ENCODE results near the gene STOX1.

Gene STOX1

DNA sequence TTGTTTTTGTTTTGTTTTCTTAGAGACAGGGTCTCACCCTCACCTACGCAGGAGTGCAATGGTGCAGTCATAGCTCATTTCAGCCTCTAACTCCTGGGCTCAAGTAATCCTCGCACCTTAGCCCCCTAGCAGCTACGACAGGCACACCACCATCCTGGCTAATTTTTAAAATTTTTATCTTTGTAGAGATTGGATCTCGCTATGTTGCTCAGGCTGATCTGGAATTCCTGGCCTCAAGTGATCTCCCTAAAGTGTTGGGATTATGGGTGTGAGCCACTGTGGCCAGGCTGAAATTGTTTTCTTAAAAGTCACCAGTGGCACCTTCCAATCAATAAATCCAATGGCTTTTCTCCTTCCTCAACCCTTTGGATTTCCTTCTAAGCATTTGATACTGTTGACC, 52.9 kb downstream of the STOX1 start:
- H3K4me3 ChIP-seq (replicated peaks in 1 of 2; ENCODE audit: low read depth in 2 of 2, low read length in 2 of 2), result no peak overlapping the region

DNA sequence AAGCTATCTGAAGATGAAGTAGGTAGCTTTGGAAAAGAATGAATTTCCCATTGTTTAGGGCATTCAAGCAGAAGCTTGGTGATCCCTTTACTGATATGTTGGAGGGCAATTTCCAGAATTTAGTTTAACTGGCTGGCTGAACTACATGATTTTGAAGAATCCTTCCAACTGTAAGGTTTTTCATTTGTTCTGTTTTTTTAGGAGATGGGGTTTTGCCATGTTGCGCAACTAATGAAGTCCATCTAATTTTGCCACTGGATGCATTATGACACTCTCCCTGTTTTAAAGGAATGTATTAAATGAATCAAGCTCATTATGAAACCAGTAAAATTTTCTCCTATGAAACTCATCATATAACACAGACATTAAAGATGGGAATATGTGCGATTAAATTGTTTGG, 67.7 kb downstream of the STOX1 start:
- TF ChIP-seq, protein P1, sequence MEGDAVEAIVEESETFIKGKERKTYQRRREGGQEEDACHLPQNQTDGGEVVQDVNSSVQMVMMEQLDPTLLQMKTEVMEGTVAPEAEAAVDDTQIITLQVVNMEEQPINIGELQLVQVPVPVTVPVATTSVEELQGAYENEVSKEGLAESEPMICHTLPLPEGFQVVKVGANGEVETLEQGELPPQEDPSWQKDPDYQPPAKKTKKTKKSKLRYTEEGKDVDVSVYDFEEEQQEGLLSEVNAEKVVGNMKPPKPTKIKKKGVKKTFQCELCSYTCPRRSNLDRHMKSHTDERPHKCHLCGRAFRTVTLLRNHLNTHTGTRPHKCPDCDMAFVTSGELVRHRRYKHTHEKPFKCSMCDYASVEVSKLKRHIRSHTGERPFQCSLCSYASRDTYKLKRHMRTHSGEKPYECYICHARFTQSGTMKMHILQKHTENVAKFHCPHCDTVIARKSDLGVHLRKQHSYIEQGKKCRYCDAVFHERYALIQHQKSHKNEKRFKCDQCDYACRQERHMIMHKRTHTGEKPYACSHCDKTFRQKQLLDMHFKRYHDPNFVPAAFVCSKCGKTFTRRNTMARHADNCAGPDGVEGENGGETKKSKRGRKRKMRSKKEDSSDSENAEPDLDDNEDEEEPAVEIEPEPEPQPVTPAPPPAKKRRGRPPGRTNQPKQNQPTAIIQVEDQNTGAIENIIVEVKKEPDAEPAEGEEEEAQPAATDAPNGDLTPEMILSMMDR (IDR thresholded peaks at IDR 0.05; ENCODE audit: low read depth, low read length), result no peak
- DNase-seq (ENCODE audit: low read depth in 2 of 2), result peak in 1 of 2 donors; percentile 8
- no peak overlapping the region for H3K4me3 ChIP-seq (replicated peaks in 1 of 2; ENCODE audit: low read depth in 2 of 2, low read length in 2 of 2)

More for the DNA sequence above, 52.9 kb downstream of the STOX1 start:
- TF ChIP-seq, protein P1 (IDR thresholded peaks at IDR 0.05; ENCODE audit: low read depth, low read length), result no peak
- no peak for DNase-seq (ENCODE audit: low read depth in 2 of 2)

DNA sequence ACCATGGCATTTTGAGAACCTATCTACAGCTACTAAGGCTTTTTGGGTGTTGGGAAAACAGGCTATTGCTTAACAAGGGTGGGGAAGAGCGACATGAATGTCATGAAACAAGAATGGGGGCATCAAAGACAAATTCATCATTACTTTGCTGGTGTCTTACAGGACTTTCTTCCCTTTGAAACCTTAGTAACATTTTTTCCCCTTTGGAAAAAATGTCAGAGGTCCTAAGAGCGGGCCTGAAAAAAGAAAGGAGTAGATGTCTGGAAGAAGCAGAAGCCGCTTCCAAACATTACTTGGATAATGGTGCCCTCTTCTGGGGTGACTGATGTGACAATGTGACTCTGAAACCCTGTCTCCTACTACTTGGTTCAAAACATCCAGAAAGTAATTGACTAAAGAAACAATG, 70.0 kb downstream of the STOX1 start:
- DNase-seq (ENCODE audit: low read depth in 2 of 2), result peak; percentile 86
- H3K4me3 ChIP-seq (replicated peaks in 1 of 2; ENCODE audit: low read depth in 2 of 2, low read length in 2 of 2), result no peak overlapping the region
- TF ChIP-seq, protein P1 (IDR thresholded peaks at IDR 0.05; ENCODE audit: low read depth, low read length), result peak; percentile 49

DNA sequence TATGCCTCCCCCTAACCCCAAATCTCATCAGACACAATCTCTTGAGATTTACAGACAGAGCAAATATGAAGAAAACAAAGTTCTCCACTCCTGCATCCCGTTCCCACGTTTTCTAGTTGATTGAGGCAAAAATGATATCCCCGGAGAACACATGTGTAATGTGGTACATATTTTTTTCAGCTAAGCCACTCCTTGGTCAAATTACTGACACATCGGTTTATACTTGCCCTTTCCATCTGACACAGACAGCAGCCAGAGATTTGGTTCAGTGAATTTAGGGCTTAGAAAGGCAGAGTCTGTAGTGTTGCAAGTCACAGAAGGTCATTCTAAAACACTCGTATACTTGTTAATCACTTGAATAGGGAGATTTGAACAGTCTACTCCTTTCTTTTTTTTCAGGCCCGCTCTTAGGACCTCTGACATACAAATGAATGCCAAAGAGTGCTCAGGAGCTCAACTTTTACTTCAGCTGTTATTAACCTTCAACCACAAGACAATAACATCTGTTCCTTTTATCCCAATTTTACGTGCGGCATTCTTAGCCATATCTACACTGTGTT, 71.9 kb downstream of the STOX1 start:
- TF ChIP-seq, protein P1 (IDR thresholded peaks at IDR 0.05; ENCODE audit: low read depth, low read length), result no peak
- H3K4me3 ChIP-seq (replicated peaks in 1 of 2; ENCODE audit: low read depth in 2 of 2, low read length in 2 of 2), result no peak overlapping the region
- no peak for DNase-seq (ENCODE audit: low read depth in 2 of 2)

DNA sequence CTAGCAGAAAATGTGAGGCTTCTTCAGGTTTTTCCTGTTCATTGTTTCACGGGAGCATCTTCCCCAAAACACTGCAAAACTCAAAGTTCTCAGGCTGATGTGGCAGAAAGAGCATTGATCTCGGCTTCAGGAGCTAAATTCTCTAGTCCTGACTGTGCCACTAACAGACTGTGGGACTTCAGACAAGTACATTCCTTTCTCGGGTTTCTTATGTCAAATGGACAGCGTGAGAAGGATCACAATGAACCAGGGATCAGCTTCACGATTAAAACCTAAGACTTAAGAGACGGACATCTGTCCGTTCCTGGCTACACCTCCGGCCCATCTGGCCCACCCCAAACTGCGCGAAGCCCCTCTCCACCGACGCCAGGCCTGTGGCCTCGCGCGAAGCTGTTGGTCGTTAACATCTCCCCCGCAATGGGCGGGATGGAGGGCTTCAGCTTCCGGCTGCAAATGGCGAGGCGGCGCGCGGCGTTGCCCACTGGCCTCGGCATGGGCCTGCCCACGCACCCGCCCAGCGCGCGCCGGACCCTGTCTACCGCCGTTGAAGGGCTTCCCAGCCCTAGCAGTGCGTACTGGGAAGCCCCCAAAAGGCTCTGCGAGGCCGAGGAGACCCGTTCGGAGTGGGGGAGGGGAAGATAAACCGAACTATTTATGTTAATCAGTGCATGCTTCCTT, 73.2 kb downstream of the STOX1 start:
- peak in 1 of 2 donors; percentile 76 for DNase-seq (ENCODE audit: low read depth in 2 of 2)
- peak overlapping the region; percentile 89 to 96 for H3K4me3 ChIP-seq (replicated peaks in 1 of 2; ENCODE audit: low read depth in 2 of 2, low read length in 2 of 2)
- TF ChIP-seq, protein P1 (IDR thresholded peaks at IDR 0.05; ENCODE audit: low read depth, low read length), result no peak

DNA sequence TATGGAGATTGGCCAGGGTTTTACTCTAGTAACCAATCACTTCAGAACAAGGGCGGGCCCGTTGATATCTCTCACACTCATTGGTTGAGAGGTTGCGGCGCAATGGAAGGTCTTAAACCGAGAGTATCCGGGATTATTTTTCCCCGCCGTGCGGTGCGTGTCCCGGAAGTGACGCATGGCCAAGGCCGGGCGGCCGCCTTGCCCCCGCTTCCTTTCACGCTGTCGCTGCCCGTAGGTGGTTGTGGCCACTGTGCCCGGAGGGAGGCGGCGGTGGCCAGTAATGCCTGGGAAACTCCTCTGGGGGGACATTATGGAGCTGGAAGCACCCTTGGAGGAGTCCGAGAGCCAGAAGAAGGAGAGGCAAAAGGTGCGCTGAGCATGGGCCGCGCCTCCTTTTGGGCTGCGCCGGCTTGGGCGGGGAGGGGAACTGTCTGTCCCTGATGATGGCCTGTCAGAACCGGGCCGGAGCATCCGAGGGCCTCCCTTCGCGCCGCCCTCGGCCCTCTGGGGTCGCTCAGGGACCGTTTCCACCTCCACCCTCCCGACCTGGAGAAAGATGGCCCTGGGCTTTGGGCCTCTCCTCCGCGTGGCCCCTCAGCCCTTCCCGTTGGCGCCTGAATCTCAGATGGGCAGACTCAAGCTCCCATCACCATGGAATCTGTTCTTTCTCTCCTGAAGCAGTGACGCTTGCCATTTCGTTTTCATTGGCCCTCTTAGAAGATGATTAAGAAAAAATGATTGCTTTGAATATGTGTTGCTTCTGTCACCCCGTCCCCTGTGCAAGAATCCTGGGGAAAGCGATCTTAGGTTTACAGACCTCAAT, 74.0 kb downstream of the STOX1 start, which contains the start of gene DDX50:
DDX50 (plus strand) TSS at position 211 of the 823 bp plus-strand sequence; CDS start at position 281, 70 bp downstream.
- TF ChIP-seq, protein P1 (IDR thresholded peaks at IDR 0.05; ENCODE audit: low read depth, low read length), result no peak

More for the DNA sequence above, 74.0 kb downstream of the STOX1 start, which contains the start of gene DDX50:
- peak; percentile 99 to 100 for DNase-seq (ENCODE audit: low read depth in 2 of 2)
- peak within 1 kb of the TSS; percentile 89 to 96 for H3K4me3 ChIP-seq (replicated peaks in 1 of 2; ENCODE audit: low read depth in 2 of 2, low read length in 2 of 2)

Data from cardiac fibroblast (primary cell).